CD4-positive, alpha-beta T cell treated with Interleukin-4 for 1 hour (primary cell): Measurements from ENCODE around the gene SLC6A8.
A peak's percentile ranks its signal among the peaks of the same experiment; 100 is the strongest.

Experiments used
- DNase-seq, 2 donors: peaks; one replicate each; pipeline ENCODE4 v3.0.0-alpha.2; 2020 to 2022

SLC6A8 gene

GRCh38 chrX:153648358-153649177 is 39.2 kb upstream of the SLC6A8 start:
- DNase-seq, result peak in 1 of 2 donors; percentile 3

GRCh38 chrX:153649178-153649914 is 38.4 kb upstream of the SLC6A8 start:
- peak; percentile 32 to 40 for DNase-seq

GRCh38 chrX:153649915-153650782 is 37.6 kb upstream of the SLC6A8 start:
- DNase-seq, result no peak

GRCh38 chrX:153650959-153651358 is 36.8 kb upstream of the SLC6A8 start:
- DNase-seq, result no peak

- DNase-seq, result no peak
Measured at GRCh38 chrX:153651540-153652079, 36.1 kb upstream of the SLC6A8 start.

GRCh38 chrX:153653556-153653955 is 34.2 kb upstream of the SLC6A8 start:
- no peak for DNase-seq

- no peak for DNase-seq
Measured at GRCh38 chrX:153657161-153657560, 30.6 kb upstream of the SLC6A8 start.

- no peak for DNase-seq
Measured at GRCh38 chrX:153659268-153659667, 28.5 kb upstream of the SLC6A8 start.

GRCh38 chrX:153662266-153662665 is 25.5 kb upstream of the SLC6A8 start:
- peak; percentile 63 for DNase-seq

- DNase-seq, result no peak
Measured at GRCh38 chrX:153665726-153666306, 21.9 kb upstream of the SLC6A8 start.

GRCh38 chrX:153667281-153667955 is 20.3 kb upstream of the SLC6A8 start:
- DNase-seq, result no peak

- DNase-seq, result peak; percentile 76
Measured at GRCh38 chrX:153667956-153668396, 19.8 kb upstream of the SLC6A8 start.

- no peak for DNase-seq
Measured at GRCh38 chrX:153668423-153669173, 19.1 kb upstream of the SLC6A8 start.

GRCh38 chrX:153669174-153669890 is 18.4 kb upstream of the SLC6A8 start:
- peak; percentile 35 to 36 for DNase-seq

- no peak for DNase-seq
Measured at GRCh38 chrX:153669901-153670731, 17.6 kb upstream of the SLC6A8 start.

- no peak for DNase-seq
Measured at GRCh38 chrX:153670748-153671588, 16.8 kb upstream of the SLC6A8 start.

- DNase-seq, result no peak
Measured at GRCh38 chrX:153671589-153672530, 15.9 kb upstream of the SLC6A8 start.
